Mesenchymal stem cell (in vitro differentiated cells and primary cell): Measurements from ENCODE around the gene CCSER1.

Source experiments
- DNase-seq: peaks from one replicate; pipeline ENCODE4 v3.0.0-alpha.2; 2013
- H2AFZ ChIP-seq: one replicate; pipeline ENCODE4 v1.6.1; 2013; ENCODE audit warnings: low read depth, mild to moderate bottlenecking, control low read depth, inconsistent platforms, low read length, moderate library complexity
- H2AK5ac ChIP-seq: 2 replicates; pipeline ENCODE4 v1.6.1; 2013; ENCODE audit warnings: low read length, moderate library complexity, mild to moderate bottlenecking, inconsistent platforms; ENCODE audit not compliant: severe bottlenecking
- H2BK120ac ChIP-seq: one replicate; pipeline ENCODE4 v1.6.1; 2013; ENCODE audit warnings: low read depth, mild to moderate bottlenecking, inconsistent platforms, low read length, moderate library complexity
- H2BK12ac ChIP-seq, 2 experiments: one replicate each; pipeline ENCODE4 v1.6.1; 2013; ENCODE audit warnings: inconsistent platforms in 2 of 2, low read length in 2 of 2, mild to moderate bottlenecking in 2 of 2, moderate library complexity in 2 of 2, control low read depth in 1 of 2
- H2BK15ac ChIP-seq: one replicate; pipeline ENCODE4 v1.6.1; 2013; ENCODE audit warnings: mild to moderate bottlenecking, low read depth, inconsistent platforms; ENCODE audit not compliant: poor library complexity, severe bottlenecking
- H2BK5ac ChIP-seq: 2 replicates; pipeline ENCODE4 v1.6.1; 2013; ENCODE audit warnings: low read depth, mild to moderate bottlenecking, low read length, control low read depth, inconsistent platforms; ENCODE audit not compliant: poor library complexity, severe bottlenecking
- H3K14ac ChIP-seq, 2 experiments: one replicate each; pipeline ENCODE4 v1.6.1; 2013; ENCODE audit warnings: inconsistent platforms in 2 of 2, low read length in 2 of 2, control low read depth in 1 of 2, mild to moderate bottlenecking in 1 of 2, moderate library complexity in 1 of 2
- H3K18ac ChIP-seq, 2 experiments: one replicate each; pipeline ENCODE4 v1.6.1; 2013; ENCODE audit warnings: inconsistent platforms in 2 of 2, low read length in 2 of 2, control low read depth in 1 of 2, low read depth in 1 of 2, mild to moderate bottlenecking in 1 of 2
- H3K23ac ChIP-seq, 2 experiments: one replicate each; pipeline ENCODE4 v1.6.1; 2013; ENCODE audit warnings: inconsistent platforms in 2 of 2, low read length in 2 of 2, mild to moderate bottlenecking in 2 of 2, moderate library complexity in 2 of 2, control low read depth in 1 of 2
- H3K27ac ChIP-seq: 2 replicates; pipeline ENCODE4 v1.5.1; 2013; ENCODE audit warnings: mild to moderate bottlenecking, moderate library complexity, low read length, control low read depth, inconsistent platforms; ENCODE audit not compliant: poor library complexity, severe bottlenecking
- H3K27me3 ChIP-seq, 2 experiments: 2 replicates each; pipeline versions ENCODE4 v1.6.1 to v1.7.0; 2013; ENCODE audit warnings: low read length in 2 of 2, mild to moderate bottlenecking in 2 of 2, moderate library complexity in 2 of 2, control low read depth in 1 of 2, inconsistent platforms in 1 of 2; ENCODE audit not compliant: control insufficient read depth in 1 of 2, insufficient read depth in 1 of 2
- H3K36me3 ChIP-seq, 2 experiments: 2 replicates each; pipeline versions ENCODE4 v1.6.1 to v1.7.0; 2013; ENCODE audit warnings: low read length in 2 of 2, control low read depth in 1 of 2, inconsistent platforms in 1 of 2, low read depth in 1 of 2, mild to moderate bottlenecking in 1 of 2; ENCODE audit not compliant: insufficient read depth in 2 of 2, control insufficient read depth in 1 of 2
- H3K4ac ChIP-seq, 2 experiments: one replicate each; pipeline ENCODE4 v1.6.1; 2013; ENCODE audit warnings: inconsistent platforms in 2 of 2, low read length in 2 of 2, mild to moderate bottlenecking in 2 of 2, moderate library complexity in 2 of 2, control low read depth in 1 of 2, low read depth in 1 of 2
- H3K4me1 ChIP-seq: 2 replicates; pipeline ENCODE4 v1.6.1; 2013; ENCODE audit warnings: low read depth, low read length, control low read depth; ENCODE audit not compliant: control insufficient read depth, insufficient read depth
- H3K4me2 ChIP-seq: 2 replicates; pipeline ENCODE4 v1.6.1; 2013; ENCODE audit warnings: low read length, mild to moderate bottlenecking, inconsistent platforms; ENCODE audit not compliant: poor library complexity, severe bottlenecking
- H3K4me3 ChIP-seq, 2 experiments: 2 replicates each; pipeline versions ENCODE4 v1.5.1 to v1.7.0; 2013; ENCODE audit warnings: low read length in 2 of 2, mild to moderate bottlenecking in 2 of 2, control low read depth in 1 of 2, low read depth in 1 of 2; ENCODE audit not compliant: insufficient read depth in 1 of 2
- H3K79me1 ChIP-seq: replicated peaks from 2 replicates; pipeline ENCODE4 v1.6.1; 2013; ENCODE audit warnings: mild to moderate bottlenecking, control low read depth, low read length, inconsistent platforms; ENCODE audit not compliant: poor library complexity, severe bottlenecking
- H3K9ac ChIP-seq: 2 replicates; pipeline ENCODE4 v1.7.0; 2013; ENCODE audit warnings: mild to moderate bottlenecking, low read length, moderate library complexity
- H3K9me3 ChIP-seq: 2 replicates; pipeline ENCODE4 v1.7.0; 2013; ENCODE audit warnings: mild to moderate bottlenecking, low read length; ENCODE audit not compliant: control insufficient read depth
- H4K8ac ChIP-seq: one replicate; pipeline ENCODE4 v1.6.1; 2013; ENCODE audit warnings: inconsistent platforms, mild to moderate bottlenecking, low read length, moderate library complexity
- H4K91ac ChIP-seq: one replicate; pipeline ENCODE4 v1.6.1; 2013; ENCODE audit warnings: mild to moderate bottlenecking, low read length, inconsistent platforms
- WGBS: methylation state at CpG from one replicate; pipeline ENCODE4 v1.1.7; 2013; ENCODE audit warnings: mixed read lengths; 5-methylcytosine and 5-hydroxymethylcytosine counted together

CCSER1 gene

GRCh38 chr4:90189946-90190345, 62.8 kb downstream of the CCSER1 start:
- H4K8ac ChIP-seq = no peak overlapping the region
- no peak overlapping the region for H3K4me3 ChIP-seq
- H3K14ac ChIP-seq = no peak overlapping the region
- H3K4ac ChIP-seq = no peak overlapping the region
- H3K36me3 ChIP-seq = no peaks in the 10 kb centered on the region
- no peak overlapping the region for H3K27ac ChIP-seq
- no peak overlapping the region for H3K23ac ChIP-seq
- no peaks in the 10 kb centered on the region for H3K27me3 ChIP-seq
- no peak for DNase-seq
- H2BK120ac ChIP-seq = no peak overlapping the region
- H3K4me2 ChIP-seq = no peak overlapping the region
- H2AK5ac ChIP-seq = no peak overlapping the region
- H2BK15ac ChIP-seq = no peak overlapping the region
- H2AFZ ChIP-seq = no peak overlapping the region
- H4K91ac ChIP-seq = no peak overlapping the region
- WGBS = 88% methylated on average over 4 of the region's 4 CpGs
- no peak overlapping the region for H2BK5ac ChIP-seq
- H3K79me1 ChIP-seq = no peaks in the 10 kb centered on the region
- H3K9ac ChIP-seq = no peak overlapping the region
- no peak overlapping the region for H3K18ac ChIP-seq
- H3K9me3 ChIP-seq = no peaks in the 10 kb centered on the region
- no peak overlapping the region for H2BK12ac ChIP-seq
- no peaks in the 10 kb centered on the region for H3K4me1 ChIP-seq

- no peaks in the 10 kb centered on the region for H3K9me3 ChIP-seq
- no peaks in the 10 kb centered on the region for H3K27me3 ChIP-seq
- no peak for DNase-seq
Observed at GRCh38 chr4:90190525-90190924, 63.3 kb downstream of the CCSER1 start.

GRCh38 chr4:90198086-90198847, 71.1 kb downstream of the CCSER1 start:
- H4K91ac ChIP-seq = no peak overlapping the region
- no peak overlapping the region for H3K27ac ChIP-seq
- no peak for DNase-seq
- no peak overlapping the region for H3K9ac ChIP-seq
- no peak overlapping the region for H2BK5ac ChIP-seq
- H3K23ac ChIP-seq = no peak overlapping the region
- H3K79me1 ChIP-seq = no peaks in the 10 kb centered on the region
- H3K27me3 ChIP-seq = no peaks in the 10 kb centered on the region
- H3K4ac ChIP-seq = no peak overlapping the region
- H4K8ac ChIP-seq = no peak overlapping the region
- no CpG with 5 or more reads among the region's 2 CpGs for WGBS
- H2BK12ac ChIP-seq = no peak overlapping the region
- H3K18ac ChIP-seq = no peak overlapping the region
- H3K36me3 ChIP-seq = no peaks in the 10 kb centered on the region
- no peaks in the 10 kb centered on the region for H3K4me1 ChIP-seq
- no peak overlapping the region for H3K4me3 ChIP-seq
- H2AFZ ChIP-seq = no peak overlapping the region
- H2BK120ac ChIP-seq = no peak overlapping the region
- H2AK5ac ChIP-seq = no peak overlapping the region
- H3K9me3 ChIP-seq = no peaks in the 10 kb centered on the region
- no peak overlapping the region for H3K4me2 ChIP-seq
- H2BK15ac ChIP-seq = no peak overlapping the region
- H3K14ac ChIP-seq = no peak overlapping the region

More at GRCh38 chr4:90190525-90190924, 63.3 kb downstream of the CCSER1 start:
- H2AFZ ChIP-seq = no peak overlapping the region
- H3K23ac ChIP-seq = no peak overlapping the region
- H3K4me2 ChIP-seq = no peak overlapping the region
- H2BK5ac ChIP-seq = no peak overlapping the region
- H3K14ac ChIP-seq = no peak overlapping the region
- H4K91ac ChIP-seq = no peak overlapping the region
- no peak overlapping the region for H2BK120ac ChIP-seq
- no peak overlapping the region for H2BK15ac ChIP-seq
- no peak overlapping the region for H3K4ac ChIP-seq
- no CpG with 5 or more reads among the region's 1 CpG for WGBS
- no peaks in the 10 kb centered on the region for H3K79me1 ChIP-seq
- H3K4me3 ChIP-seq = no peak overlapping the region
- no peak overlapping the region for H4K8ac ChIP-seq
- H3K27ac ChIP-seq = no peak overlapping the region
- no peak overlapping the region for H2AK5ac ChIP-seq
- H3K4me1 ChIP-seq = no peaks in the 10 kb centered on the region
- no peak overlapping the region for H2BK12ac ChIP-seq
- H3K9ac ChIP-seq = no peak overlapping the region
- no peaks in the 10 kb centered on the region for H3K36me3 ChIP-seq
- H3K18ac ChIP-seq = no peak overlapping the region

GRCh38 chr4:90207887-90208454, 80.8 kb downstream of the CCSER1 start:
- no peak overlapping the region for H4K91ac ChIP-seq

More at GRCh38 chr4:90207887-90208454, 80.8 kb downstream of the CCSER1 start:
- Histone ChIP-seq H3K18ac (no peak overlapping the region), H3K9me3 (no peaks in the 10 kb centered on the region), H2AFZ (no peak overlapping the region), H2BK5ac (no peak overlapping the region), H3K4me1 (no peaks in the 10 kb centered on the region), H3K9ac (no peak overlapping the region), H4K8ac (no peak overlapping the region), H3K4me3 (no peak overlapping the region), H2BK12ac (no peak overlapping the region), H3K23ac (no peak overlapping the region), H2BK120ac (no peak overlapping the region), H3K4ac (no peak overlapping the region), H2BK15ac (no peak overlapping the region), H3K14ac (no peak overlapping the region), H3K36me3 (no peaks in the 10 kb centered on the region), H2AK5ac (no peak overlapping the region), H3K27ac (no peak overlapping the region), H3K4me2 (no peak overlapping the region), H3K79me1 (no peaks in the 10 kb centered on the region), H3K27me3 (no peaks in the 10 kb centered on the region)
- DNase-seq = no peak
- 77% methylated on average over 10 of the region's 10 CpGs for WGBS
